ENCODE data around the gene ITPKC. TPM values are rescaled to one million over a fixed set of nuclear protein-coding genes. Genes with fewer than 3 reads are reported as not detected.

Gene ITPKC
- total and polyA plus RNA-seq, 7 donors, result 6.9 to 19.2 (median 14.5) TPM

GRCh38 chr19:40685563-40685962 lies 31.3 kb upstream of the ITPKC start:
- H3K27me3 ChIP-seq (ENCODE audit: insufficient read depth in 3 of 3, low read length in 2 of 3), result no peaks in the 10 kb centered on the region
- TF ChIP-seq CTCF (IDR thresholded peaks at IDR 0.05), result no peak
- H3K9me3 ChIP-seq, result no peaks in the 10 kb centered on the region
- H3K27ac ChIP-seq, result no peak overlapping the region
- intact Hi-C loops (cut with DNase I), result no loop called here
- ATAC-seq (no peak), DNase-seq (no peak)
- 66 to 69% (median 68%) methylated on average over 6 of the region's 6 CpGs for WGBS, 3 donors
- H3K4me3 ChIP-seq, result no peak overlapping the region
- H3K4me1 ChIP-seq, result peaks cover 4% of the 10 kb centered on the region
- peaks cover 0 to 46% of the 10 kb centered on the region in 2 donors for H3K36me3 ChIP-seq (ENCODE audit: insufficient read depth in 1 of 2, low read depth in 1 of 2)

DNA sequence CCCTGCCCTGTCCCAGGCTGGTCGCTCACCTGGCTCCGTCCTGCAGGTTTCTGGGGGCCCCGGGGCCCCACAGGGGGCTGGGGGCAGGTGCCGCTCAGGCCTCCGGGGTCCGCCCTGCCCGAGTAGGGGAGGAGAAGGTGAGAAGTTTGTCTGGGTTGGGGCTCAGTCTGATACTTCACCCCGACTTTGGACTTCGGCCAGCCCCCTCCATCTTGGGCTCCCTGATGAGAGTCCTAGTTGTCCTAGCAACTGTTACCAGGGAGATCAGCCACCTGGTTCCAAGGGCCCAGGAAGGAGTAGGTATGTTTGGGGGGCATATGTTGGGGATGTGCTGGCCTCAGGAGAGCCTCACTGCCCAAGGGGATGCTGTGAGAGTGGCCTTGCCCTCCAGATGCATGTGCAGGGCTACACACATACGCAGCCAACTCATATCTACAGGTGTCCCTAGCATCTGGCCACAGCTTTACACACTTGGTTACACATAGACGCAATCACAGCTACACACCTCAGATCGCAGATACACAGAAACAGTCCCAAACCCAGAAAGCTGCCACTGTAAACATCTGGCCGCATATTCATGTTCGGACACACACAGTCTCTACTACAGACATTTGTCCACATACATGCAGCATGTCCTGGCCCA lies 29.9 kb upstream of the ITPKC start:
- Histone ChIP-seq H3K4me3 (no peak overlapping the region), H3K27ac (no peak overlapping the region), H3K9me3 (no peaks in the 10 kb centered on the region), H3K4me1 (peaks cover 8% of the 10 kb centered on the region), H3K36me3 (ENCODE audit: insufficient read depth in 1 of 2, low read depth in 1 of 2) (peaks cover 0 to 32% of the 10 kb centered on the region in 2 donors), H3K27me3 (ENCODE audit: insufficient read depth in 3 of 3, low read length in 2 of 3) (no peaks in the 10 kb centered on the region)
- 83 to 86% (median 85%) methylated on average over 14 of the region's 14 CpGs for WGBS, 3 donors
- no peak for ATAC-seq
- no peak for TF ChIP-seq CTCF (IDR thresholded peaks at IDR 0.05)
- DNase-seq, result no peak
- intact Hi-C loops (cut with DNase I), result no loop called here

DNA sequence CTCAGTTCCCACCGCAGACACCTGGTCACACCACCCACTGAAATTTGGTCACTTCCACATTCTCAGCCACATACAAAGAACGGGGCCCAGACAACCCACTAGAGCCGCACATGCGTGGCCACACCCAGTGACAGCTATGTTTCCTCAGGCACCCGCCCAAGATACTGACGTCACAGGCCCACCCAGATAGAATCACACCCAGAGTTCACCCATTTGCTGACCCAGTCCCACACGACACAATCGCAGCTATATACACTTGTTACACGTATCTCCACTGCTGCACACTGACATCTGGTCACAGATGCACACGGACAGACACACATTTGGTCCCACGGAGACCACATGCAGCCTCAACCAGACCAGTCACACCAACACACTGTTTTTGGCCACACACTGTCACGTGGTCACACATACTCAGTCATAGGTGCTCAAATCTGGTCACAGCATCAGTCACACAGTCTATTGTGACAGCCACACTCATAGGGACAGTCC lies 29.3 kb upstream of the ITPKC start:
- no peak for TF ChIP-seq CTCF (IDR thresholded peaks at IDR 0.05)
- intact Hi-C loops (cut with DNase I), result no loop called here
- no peak overlapping the region for H3K4me3 ChIP-seq
- H3K9me3 ChIP-seq, result no peaks in the 10 kb centered on the region
- peak; percentile 83 to 92 for DNase-seq
- H3K36me3 ChIP-seq (ENCODE audit: insufficient read depth in 1 of 2, low read depth in 1 of 2), result peaks cover 0 to 26% of the 10 kb centered on the region in 2 donors
- no peaks in the 10 kb centered on the region for H3K27me3 ChIP-seq (ENCODE audit: insufficient read depth in 3 of 3, low read length in 2 of 3)
- no peak overlapping the region for H3K27ac ChIP-seq
- no peak for ATAC-seq
- WGBS, 3 donors, result 34 to 50% (median 43%) methylated on average over 12 of the region's 12 CpGs
- H3K4me1 ChIP-seq, result peaks cover 8% of the 10 kb centered on the region

- no peak for TF ChIP-seq CTCF (IDR thresholded peaks at IDR 0.05)
- Histone ChIP-seq H3K27me3 (ENCODE audit: insufficient read depth in 3 of 3, low read length in 2 of 3) (no peaks in the 10 kb centered on the region), H3K9me3 (no peaks in the 10 kb centered on the region), H3K27ac (no peak overlapping the region), H3K4me3 (peak overlapping the region; percentile 72), H3K4me1 (peaks cover 8% of the 10 kb centered on the region), H3K36me3 (ENCODE audit: insufficient read depth in 1 of 2, low read depth in 1 of 2) (peaks cover 0 to 21% of the 10 kb centered on the region in 2 donors)
- DNase-seq (no peak), ATAC-seq (no peak)
- WGBS, 3 donors, result 63 to 87% (median 77%) methylated on average over 1 of the region's 1 CpG
- intact Hi-C loops (cut with DNase I), result no loop called here
These were observed 28.6 kb upstream of the ITPKC start for GRCh38 chr19:40688309-40688708.

DNA sequence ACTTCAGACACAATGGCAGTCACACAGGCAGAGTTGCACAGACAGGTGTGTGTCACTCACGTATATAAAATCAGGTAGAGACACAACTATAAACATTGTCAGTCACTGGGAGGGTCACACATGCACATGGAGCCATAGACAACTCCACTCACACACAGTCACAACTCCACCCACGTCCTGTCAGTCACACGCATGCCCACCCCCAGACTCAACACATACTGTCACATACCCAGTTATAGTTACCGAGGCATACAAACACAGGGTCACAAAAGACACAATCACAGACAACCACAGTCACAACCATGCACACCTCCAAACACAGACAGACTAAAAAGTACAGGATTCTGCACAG lies 27.9 kb upstream of the ITPKC start:
- H3K27ac ChIP-seq, result no peak overlapping the region
- peaks cover 8% of the 10 kb centered on the region for H3K4me1 ChIP-seq
- H3K36me3 ChIP-seq (ENCODE audit: insufficient read depth in 1 of 2, low read depth in 1 of 2), result peaks cover 0 to 21% of the 10 kb centered on the region in 2 donors
- no peak for TF ChIP-seq CTCF (IDR thresholded peaks at IDR 0.05)
- no peaks in the 10 kb centered on the region for H3K27me3 ChIP-seq (ENCODE audit: insufficient read depth in 3 of 3, low read length in 2 of 3)
- 55 to 65% (median 62%) methylated on average over 4 of the region's 4 CpGs for WGBS, 3 donors
- no peaks in the 10 kb centered on the region for H3K9me3 ChIP-seq
- ATAC-seq (no peak), DNase-seq (no peak)
- H3K4me3 ChIP-seq, result peak overlapping the region; percentile 72
- intact Hi-C loops (cut with DNase I), result no loop called here
